H1 (cell line): ENCODE measurements around the gene STYK1. TPM values are rescaled to one million over a fixed set of nuclear protein-coding genes. Genes with fewer than 3 reads are reported as not detected.

Source experiments
- CTCF ChIA-PET: fragments of 300-600 bp; sonication (Branson Sonifier 250); formaldehyde crosslinking; loops from one replicate; lab custom pipeline; 2021; ENCODE audit not compliant: partially characterized antibody; lab: Charles Lee
- POLR2A ChIA-PET: fragments of 300-600 bp; sonication (Branson Sonifier 250); formaldehyde crosslinking; loops from one replicate; lab custom pipeline; 2021; ENCODE audit warnings: inconsistent platforms; ENCODE audit not compliant: partially characterized antibody; lab: Charles Lee
- DNase-seq, 2 experiments: peaks; one replicate each; pipeline versions ENCODE4 v3.0.0 to v3.0.0-alpha.2; 2010 to 2022; ENCODE audit warnings: low spot score in 2 of 2, low read depth in 1 of 2, mixed read lengths in 1 of 2
- FAIRE-seq: peaks from 2 replicates; lab custom pipeline; 2011; peaks lifted over from hg19 to GRCh38; lab: Jason Lieb, UNC
- H2AFZ ChIP-seq: 2 replicates; pipeline ENCODE4 v1.8.1; 2012; ENCODE audit warnings: low read length, inconsistent platforms
- H2AK5ac ChIP-seq: 2 replicates; pipeline ENCODE4 v1.6.1; 2013; ENCODE audit warnings: low read depth, low read length
- H2BK120ac ChIP-seq: replicated peaks from 2 replicates; pipeline ENCODE3; 2013; ENCODE audit warnings: low read depth, low read length, inconsistent platforms
- H2BK12ac ChIP-seq: 2 replicates; pipeline ENCODE4 v1.6.1; 2013; ENCODE audit warnings: low read depth, low read length
- H2BK15ac ChIP-seq: 2 replicates; pipeline ENCODE4 v1.6.1; 2013; ENCODE audit warnings: low read length
- H2BK20ac ChIP-seq: 2 replicates; pipeline ENCODE4 v1.6.1; 2013; ENCODE audit warnings: low read length
- H2BK5ac ChIP-seq: 2 replicates; pipeline ENCODE4 v1.6.1; 2013; ENCODE audit warnings: low read depth, low read length
- H3K14ac ChIP-seq: 2 replicates; pipeline ENCODE4 v1.6.1; 2013; ENCODE audit warnings: inconsistent platforms; ENCODE audit not compliant: insufficient read length
- H3K18ac ChIP-seq: 2 replicates; pipeline ENCODE4 v1.6.1; 2013; ENCODE audit warnings: low read length; ENCODE audit errors: extremely low read depth
- H3K23ac ChIP-seq: 2 replicates; pipeline ENCODE4 v1.6.1; 2013; ENCODE audit warnings: inconsistent platforms; ENCODE audit not compliant: insufficient read length
- H3K23me2 ChIP-seq: 2 replicates; pipeline ENCODE4 v1.6.1; 2013; ENCODE audit warnings: low read depth, low read length
- H3K27ac ChIP-seq: 2 replicates; pipeline ENCODE4 v1.6.1; 2011; ENCODE audit warnings: low read depth, low read length, inconsistent platforms
- H3K27me3 ChIP-seq, 4 experiments: replicated peaks in 1 of 4; 1 replicate in 1 of 4; 2 replicates in 3 of 4; pipeline versions ENCODE4 v1.6.1 to v1.8.1; 2011 to 2013; ENCODE audit warnings: low read length in 3 of 4, mild to moderate bottlenecking in 3 of 4, inconsistent platforms in 2 of 4, mixed read lengths in 2 of 4, moderate library complexity in 1 of 4; ENCODE audit not compliant: control insufficient read depth in 3 of 4, insufficient read depth in 3 of 4; ENCODE audit errors: extremely low read depth in 1 of 4
- H3K36me3 ChIP-seq, 4 experiments: 2 replicates each; pipeline versions ENCODE4 v1.6.1 to v1.8.1; 2011 to 2013; ENCODE audit warnings: mild to moderate bottlenecking in 4 of 4, low read length in 3 of 4, moderate library complexity in 2 of 4, control low read depth in 1 of 4, inconsistent platforms in 1 of 4; ENCODE audit not compliant: insufficient read depth in 4 of 4, control insufficient read depth in 2 of 4
- H3K4ac ChIP-seq: replicated peaks from 2 replicates; pipeline ENCODE3; 2013; ENCODE audit warnings: low read length, low read depth, mixed read lengths, inconsistent platforms; ENCODE audit not compliant: insufficient read length
- H3K4me1 ChIP-seq, 4 experiments: replicated peaks in 1 of 4; 1 replicate in 1 of 4; 2 replicates in 3 of 4; pipeline versions ENCODE4 v1.6.1 to v1.8.1; 2011 to 2013; ENCODE audit warnings: low read length in 3 of 4, inconsistent platforms in 2 of 4, mixed read lengths in 1 of 4; ENCODE audit not compliant: insufficient read depth in 4 of 4, control insufficient read depth in 3 of 4
- H3K4me2 ChIP-seq, 2 experiments: 2 replicates each; pipeline versions ENCODE4 v1.6.1 to v1.8.1; 2011 to 2013; ENCODE audit warnings: low read depth in 2 of 2, low read length in 2 of 2, control low read depth in 1 of 2, inconsistent platforms in 1 of 2, mild to moderate bottlenecking in 1 of 2; ENCODE audit not compliant: insufficient read depth in 1 of 2
- H3K4me3 ChIP-seq, 4 experiments: fragments of 200-600, 300-600 bp in 1 of 4; sonication (generic), shearing (Covaris generic), sonication (Bioruptor Twin) in 1 of 4; 2 replicates each; pipeline versions ENCODE4 v1.5.1 to v1.8.1; 2011 to 2016; ENCODE audit warnings: low read length in 4 of 4, low read depth in 3 of 4, control low read depth in 2 of 4, inconsistent platforms in 2 of 4, mild to moderate bottlenecking in 2 of 4, mixed read lengths in 1 of 4, moderate library complexity in 1 of 4; ENCODE audit not compliant: insufficient read depth in 2 of 4; ENCODE audit errors: extremely low read depth in 1 of 4
- H3K56ac ChIP-seq: replicated peaks from 2 replicates; pipeline ENCODE3; 2013; ENCODE audit warnings: low read depth, mild to moderate bottlenecking, mixed read lengths, low read length, inconsistent platforms; ENCODE audit not compliant: insufficient read length
- H3K79me1 ChIP-seq: 2 replicates; pipeline ENCODE4 v1.6.1; 2013; ENCODE audit warnings: low read depth, low read length, control low read depth
- H3K79me2 ChIP-seq, 2 experiments: 2 replicates each; pipeline versions ENCODE4 v1.6.1 to v1.8.1; 2012 to 2013; ENCODE audit warnings: low read length in 2 of 2, mild to moderate bottlenecking in 2 of 2, inconsistent platforms in 1 of 2; ENCODE audit not compliant: insufficient read depth in 2 of 2, control insufficient read depth in 1 of 2
- H3K9ac ChIP-seq, 4 experiments: replicated peaks in 1 of 4; 1 replicate in 1 of 4; 2 replicates in 3 of 4; pipeline versions ENCODE4 v1.6.1 to v1.8.1; 2011 to 2013; ENCODE audit warnings: low read depth in 3 of 4, low read length in 3 of 4, control low read depth in 2 of 4, mild to moderate bottlenecking in 2 of 4, moderate library complexity in 2 of 4, inconsistent platforms in 1 of 4; ENCODE audit errors: extremely low read depth in 1 of 4
- H3K9me3 ChIP-seq, 2 experiments: 2 replicates each; pipeline versions ENCODE4 v1.6.1 to v1.8.1; 2012 to 2013; ENCODE audit warnings: mild to moderate bottlenecking in 2 of 2, moderate library complexity in 2 of 2, control low read depth in 1 of 2, inconsistent platforms in 1 of 2, low read depth in 1 of 2, low read length in 1 of 2, mixed read lengths in 1 of 2; ENCODE audit not compliant: insufficient read depth in 2 of 2
- H4K20me1 ChIP-seq, 2 experiments: replicated peaks in 1 of 2; 2 replicates each; pipeline versions ENCODE3 to v1.8.1; 2011 to 2013; ENCODE audit warnings: inconsistent platforms in 2 of 2, low read length in 2 of 2, mild to moderate bottlenecking in 1 of 2; ENCODE audit not compliant: insufficient read depth in 2 of 2, control insufficient read depth in 1 of 2
- H4K5ac ChIP-seq: 2 replicates; pipeline ENCODE4 v1.6.1; 2013; ENCODE audit warnings: low read length, low read depth, mixed read lengths, inconsistent platforms; ENCODE audit not compliant: insufficient read length
- H4K8ac ChIP-seq: 2 replicates; pipeline ENCODE4 v1.8.0; 2013; ENCODE audit warnings: mild to moderate bottlenecking, moderate library complexity, low read length, inconsistent platforms; ENCODE audit not compliant: insufficient read depth; ENCODE audit errors: extremely low read depth
- H4K91ac ChIP-seq: replicated peaks from 2 replicates; pipeline ENCODE3; 2013; ENCODE audit warnings: low read length, mixed read lengths, inconsistent platforms; ENCODE audit not compliant: insufficient read length
- CBX5 ChIP-seq: fragments of 300-800, 300-1000 bp; sonication (generic); IDR thresholded peaks from 2 replicates; pipeline ENCODE4 v1.7.1; 2016; ENCODE audit warnings: antibody characterized with exemption, low read length, low read depth
- CBX8 ChIP-seq: fragments of 300-800, 300-1000 bp; sonication (generic); IDR thresholded peaks from 2 replicates; pipeline ENCODE4 v1.7.1; 2016; ENCODE audit warnings: low read depth, low read length, borderline replicate concordance
- EP300 ChIP-seq, 2 experiments: IDR thresholded peaks; 1 replicate in 1 of 2; 2 replicates in 1 of 2; pipeline ENCODE4 v1.6.1; 2011 to 2012; ENCODE audit warnings: low read depth in 2 of 2, low read length in 2 of 2, mild to moderate bottlenecking in 2 of 2, borderline replicate concordance in 1 of 2, inconsistent platforms in 1 of 2, moderate library complexity in 1 of 2
- GTF2F1 ChIP-seq: IDR thresholded peaks from 2 replicates; pipeline ENCODE4 v1.6.1; 2012; ENCODE audit warnings: low read depth, low read length, improper control_type of control experiment, borderline replicate concordance
- JUN ChIP-seq: IDR thresholded peaks from 2 replicates; pipeline ENCODE4 v1.6.1; 2011; ENCODE audit warnings: low read depth, mild to moderate bottlenecking, improper control_type of control experiment, low read length
- KDM1A ChIP-seq: fragments of 200-600, 300-600 bp; sonication (generic); IDR thresholded peaks from 2 replicates; pipeline ENCODE4 v1.7.1; 2016; ENCODE audit warnings: mild to moderate bottlenecking, low read length, borderline replicate concordance
- KDM4A ChIP-seq: IDR thresholded peaks from one replicate; pipeline ENCODE4 v1.7.1; 2012; ENCODE audit warnings: low read depth, mild to moderate bottlenecking, moderate library complexity, low read length, inconsistent platforms; ENCODE audit not compliant: severe bottlenecking
- PHF8 ChIP-seq: fragments of 200-600 bp; sonication (generic); conservative IDR thresholded peaks from 2 replicates; pipeline ENCODE4 v1.7.1; 2012; ENCODE audit warnings: low read depth, mild to moderate bottlenecking, inconsistent platforms, low read length, moderate library complexity
- POLR2AphosphoS5 ChIP-seq: IDR thresholded peaks from 2 replicates; pipeline ENCODE4 v1.6.1; 2011; ENCODE audit warnings: low read depth, low read length
- POU5F1 ChIP-seq: IDR thresholded peaks from 2 replicates; pipeline ENCODE4 v1.6.1; 2011; ENCODE audit warnings: low read depth, mild to moderate bottlenecking, low read length, moderate library complexity
- RFX5 ChIP-seq: IDR thresholded peaks from 2 replicates; pipeline ENCODE4 v1.6.1; 2011; ENCODE audit warnings: low read depth, low read length, improper control_type of control experiment, borderline replicate concordance
- SRF ChIP-seq: IDR thresholded peaks from 2 replicates; pipeline ENCODE4 v1.6.1; 2011; ENCODE audit warnings: mild to moderate bottlenecking, low read depth, low read length, moderate library complexity
- TAF1 ChIP-seq: IDR thresholded peaks from 2 replicates; pipeline ENCODE4 v1.6.1; 2011; ENCODE audit warnings: mild to moderate bottlenecking, low read depth, low read length
- TEAD4 ChIP-seq: IDR thresholded peaks from 2 replicates; pipeline ENCODE4 v1.6.1; 2012; ENCODE audit warnings: low read depth, low read length, inconsistent platforms, mixed read lengths
- WGBS, 2 experiments: shearing (Covaris generic) in 1 of 2; methylation state at CpG; one replicate each; pipeline versions ENCODE4 v1.1.6 to v1.1.7; 2013 to 2015; ENCODE audit warnings: low lambda C conversion rate in 2 of 2, mixed read lengths in 2 of 2, inconsistent platforms in 1 of 2, low coverage in 1 of 2, missing lambda C conversion rate in 1 of 2; ENCODE audit not compliant: insufficient replicate concordance in 2 of 2, insufficient coverage in 1 of 2, insufficient read length in 1 of 2; ENCODE audit errors: extremely low coverage in 1 of 2, missing lambda C conversion rate in 1 of 2; 5-methylcytosine and 5-hydroxymethylcytosine counted together
- polyA plus RNA-seq, 7 experiments: library from polyadenylated mRNA; depleted of rRNA in 3 of 7; stranded (reverse) in 5 of 7; unstranded in 2 of 7; fragments of >200 nt in 5 of 7; fragments of 200-250 nt in 2 of 7; gene quantifications; 1 replicate in 5 of 7; 2 replicates in 1 of 7; 4 replicates in 1 of 7; pipeline versions ENCODE4 v1.2.1 to v1.2.3, GENCODE V29; 2011 to 2013; ENCODE audit warnings: missing spikeins in 2 of 7, mixed read lengths in 2 of 7
- total RNA-seq: library from RNA; stranded (reverse); fragmentation: NEBNext Ultra II Directional; extraction: Animal tissue kit (Norgen Biotek cat#: 25700); gene quantifications from 2 replicates; pipeline ENCODE4 v1.2.1, GENCODE V29; 2021

STYK1 gene
- total and polyA plus RNA-seq, 2 of the 8 experiments (the other 6 are each of a cell fraction or from before 2014, with no cell fraction given), result 0.38 to 1.1 TPM

DNA sequence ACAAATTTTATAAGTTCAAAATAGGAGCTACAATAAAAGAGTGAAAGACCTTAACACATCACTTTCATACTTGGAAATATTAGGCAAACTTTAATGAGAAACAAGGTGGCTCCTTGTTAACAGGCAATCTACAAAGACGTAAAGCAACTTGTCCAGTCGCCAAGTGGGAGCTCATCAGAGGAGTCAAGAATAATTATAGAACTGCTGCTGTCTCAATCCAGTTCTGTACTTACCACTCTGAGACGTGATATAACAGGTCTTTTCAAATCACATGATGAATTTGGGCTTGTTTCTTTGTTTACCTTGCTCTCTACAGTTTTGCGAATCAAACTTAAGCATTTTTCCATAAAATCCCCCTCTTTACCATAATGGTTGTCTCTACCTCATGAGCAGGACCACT lies 45.6 kb upstream of the STYK1 start:
- H3K18ac ChIP-seq, result no peak overlapping the region
- DNase-seq (no peak), FAIRE-seq (no peak)
- H4K8ac ChIP-seq, result no peak overlapping the region
- H2BK120ac ChIP-seq, result no peak overlapping the region
- H3K14ac ChIP-seq, result no peak overlapping the region
- no peak overlapping the region for H2AFZ ChIP-seq
- H3K79me2 ChIP-seq, result peaks cover 29 to 83% of the 10 kb centered on the region in 2 experiments
- no peaks in the 10 kb centered on the region for H3K27me3 ChIP-seq
- H3K23me2 ChIP-seq, result peaks cover 11% of the 10 kb centered on the region
- peaks cover 7 to 26% (median 12%) of the 10 kb centered on the region in 4 experiments; a peak in 6 of 7 replicates for H3K4me1 ChIP-seq
- H2BK5ac ChIP-seq, result no peak overlapping the region
- no peak overlapping the region for H4K91ac ChIP-seq
- H3K27ac ChIP-seq, result no peak overlapping the region
- no peak overlapping the region for H2BK15ac ChIP-seq
- no peak overlapping the region for H4K5ac ChIP-seq
- no peak overlapping the region for H3K56ac ChIP-seq
- H2BK20ac ChIP-seq, result no peak overlapping the region
- no peak overlapping the region for H3K9ac ChIP-seq
- no peak overlapping the region for H3K23ac ChIP-seq
- TF ChIP-seq JUN (no peak), TAF1 (no peak), TEAD4 (no peak), RFX5 (no peak), CBX5 (no peak), KDM1A (no peak), KDM4A (no peak), POU5F1 (no peak), PHF8 (no peak), CBX8 (no peak), POLR2AphosphoS5 (no peak), GTF2F1 (no peak), EP300 (IDR thresholded peaks at IDR 0.05; ENCODE audit: borderline replicate concordance in 1 of 2, low read depth in 2 of 2, low read length in 2 of 2) (no peak), SRF (no peak)
- CTCF ChIA-PET, result interaction anchor here (1.1 to 2.1 kb wide), 2 partner anchors 30 to 352 kb away, joined by 3 to 7 read pairs; no protein-coding TSS in a partner anchor
- peaks cover 4 to 26% (median 15%) of the 10 kb centered on the region in 4 experiments; a peak in 7 of 8 replicates for H3K36me3 ChIP-seq
- peak overlapping the region; percentile 31 to 34; a peak in 3 of 4 replicates for H3K4me2 ChIP-seq
- no peak overlapping the region for H2AK5ac ChIP-seq
- H2BK12ac ChIP-seq, result no peak overlapping the region
- POLR2A ChIA-PET, result interaction anchor here (1.0 to 3.2 kb wide), 4 partner anchors 13 to 112 kb away, joined by 3 to 15 read pairs (median 8); partner anchors contain the start of gene MAGOHB
- H3K4me3 ChIP-seq, result peak overlapping the region in 1 of 4 experiments; percentile 99; a peak in 1 of 8 replicates
- peaks cover 4 to 8% of the 10 kb centered on the region in 2 experiments for H4K20me1 ChIP-seq
- H3K79me1 ChIP-seq, result no peaks in the 10 kb centered on the region; the same call in 1 of the 2 replicates
- WGBS, 2 experiments, result 78% methylated on average over 4 of the region's 4 CpGs; no CpG with 5 or more reads in 1 of the 2 experiments
- no peaks in the 10 kb centered on the region for H3K9me3 ChIP-seq
- H3K4ac ChIP-seq, result no peak overlapping the region
